B cell (primary cell): ENCODE data around the gene RHOG.

Source experiments
- EZH2 ChIP-seq: IDR thresholded peaks from 2 replicates; pipeline ENCODE4 v1.6.1; 2012; ENCODE audit warnings: borderline replicate concordance, low read depth, mild to moderate bottlenecking, moderate library complexity, low read length; ENCODE audit not compliant: insufficient read depth, poor library complexity, severe bottlenecking
- TF ChIP-seq, protein P1 (sequence below): fragments of 200-600 bp; IDR thresholded peaks from one replicate; pipeline ENCODE4 v1.8.0; 2022; ENCODE audit warnings: antibody characterized with exemption, mild to moderate bottlenecking

DNA sequence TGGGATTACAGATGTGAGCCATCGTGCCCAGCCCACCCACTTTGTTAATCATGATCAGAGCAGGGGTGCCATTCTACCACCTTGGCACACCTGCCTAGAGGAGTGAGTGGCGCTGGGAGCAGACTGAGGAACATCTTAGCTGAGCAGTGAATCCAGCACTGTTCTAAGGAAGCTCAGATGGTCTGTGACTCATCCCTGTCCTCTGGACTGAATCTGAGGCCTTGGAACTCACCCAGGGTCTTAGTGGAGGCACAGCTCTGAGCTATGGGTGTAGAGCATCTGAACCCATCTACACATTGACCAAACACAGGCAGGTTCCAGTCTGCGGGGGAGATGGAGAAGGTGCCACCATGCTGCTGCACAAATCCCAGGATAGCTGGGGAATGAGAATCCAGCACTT, 17.5 kb downstream of the RHOG start:
- TF ChIP-seq, protein P1, sequence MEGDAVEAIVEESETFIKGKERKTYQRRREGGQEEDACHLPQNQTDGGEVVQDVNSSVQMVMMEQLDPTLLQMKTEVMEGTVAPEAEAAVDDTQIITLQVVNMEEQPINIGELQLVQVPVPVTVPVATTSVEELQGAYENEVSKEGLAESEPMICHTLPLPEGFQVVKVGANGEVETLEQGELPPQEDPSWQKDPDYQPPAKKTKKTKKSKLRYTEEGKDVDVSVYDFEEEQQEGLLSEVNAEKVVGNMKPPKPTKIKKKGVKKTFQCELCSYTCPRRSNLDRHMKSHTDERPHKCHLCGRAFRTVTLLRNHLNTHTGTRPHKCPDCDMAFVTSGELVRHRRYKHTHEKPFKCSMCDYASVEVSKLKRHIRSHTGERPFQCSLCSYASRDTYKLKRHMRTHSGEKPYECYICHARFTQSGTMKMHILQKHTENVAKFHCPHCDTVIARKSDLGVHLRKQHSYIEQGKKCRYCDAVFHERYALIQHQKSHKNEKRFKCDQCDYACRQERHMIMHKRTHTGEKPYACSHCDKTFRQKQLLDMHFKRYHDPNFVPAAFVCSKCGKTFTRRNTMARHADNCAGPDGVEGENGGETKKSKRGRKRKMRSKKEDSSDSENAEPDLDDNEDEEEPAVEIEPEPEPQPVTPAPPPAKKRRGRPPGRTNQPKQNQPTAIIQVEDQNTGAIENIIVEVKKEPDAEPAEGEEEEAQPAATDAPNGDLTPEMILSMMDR: no peak
- TF ChIP-seq EZH2: no peak
